NCI-H2227 (cell line): Measurements from ENCODE around the gene RGR.
A peak's percentile ranks its signal among the peaks of the same experiment; 100 is the strongest.

Source experiments
- DNase-seq: peaks from one replicate; lab custom pipeline; 2025; ENCODE audit not compliant: unreplicated experiment; lab: John Stamatoyannopoulos, UW

RGR gene

DNA sequence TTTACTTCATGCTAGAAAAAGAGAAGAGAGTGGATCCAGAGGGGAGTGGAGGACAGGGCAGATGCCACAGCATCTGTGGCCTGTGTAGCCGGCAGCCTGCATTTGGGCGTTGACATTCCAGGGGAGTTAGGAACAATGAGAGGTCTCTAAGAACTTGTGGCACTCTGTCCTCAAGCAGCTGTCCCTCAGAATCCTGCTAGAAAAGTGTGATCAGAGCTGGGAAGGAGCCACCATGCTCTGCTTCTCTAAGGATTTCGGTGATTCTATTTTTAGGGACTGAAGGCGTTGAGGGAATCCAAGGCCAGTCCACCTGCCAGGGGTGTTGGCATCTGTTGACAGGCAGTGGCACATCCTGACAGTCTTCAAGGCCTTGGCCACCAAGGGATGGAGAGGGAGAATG is 27.1 kb upstream of the RGR start:
- no peak for DNase-seq

GRCh38 chr10:84221916-84222315 is 22.9 kb upstream of the RGR start:
- no peak for DNase-seq

GRCh38 chr10:84224411-84225028 is 20.3 kb upstream of the RGR start:
- DNase-seq, result no peak

DNA sequence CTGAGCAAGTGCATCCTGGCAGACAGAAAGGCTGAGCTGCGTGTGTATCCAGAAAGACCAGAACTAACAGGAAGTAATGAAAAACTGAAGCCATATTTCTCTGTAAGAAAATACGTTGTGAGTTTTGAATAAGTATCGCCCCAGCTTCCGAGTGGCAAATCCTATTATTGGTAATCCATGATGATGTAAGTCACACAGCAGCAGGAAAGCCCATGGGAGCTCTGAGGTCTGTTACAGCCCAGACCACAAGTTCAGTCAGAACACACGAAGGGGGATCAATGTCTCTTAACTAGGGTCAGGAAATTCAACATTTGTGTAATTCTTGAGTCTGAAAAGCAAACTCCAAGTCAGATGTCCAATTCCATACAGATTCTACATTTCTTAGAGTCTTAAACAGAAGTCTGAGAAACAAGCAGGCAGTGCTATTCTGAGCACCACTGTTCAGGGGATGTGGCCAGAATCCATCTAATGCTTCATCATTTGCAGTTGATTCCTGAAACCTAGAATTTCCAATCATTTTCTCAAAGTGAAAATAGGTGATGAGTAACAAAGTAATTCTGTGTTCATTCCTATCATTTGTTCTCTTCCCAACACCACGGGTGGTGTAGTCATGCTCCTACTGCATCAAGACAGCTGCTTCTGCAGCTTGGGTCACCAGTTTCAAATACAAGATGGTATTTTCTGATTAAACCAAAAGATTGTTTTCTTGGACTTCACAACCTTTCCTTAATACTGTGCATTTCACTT is 19.3 kb upstream of the RGR start, which contains the start of gene LRIT2:
LRIT2 (minus strand) TSS at position 118 of the 747 bp plus-strand sequence; CDS start at position 94, 24 bp downstream.
- no peak for DNase-seq

DNA sequence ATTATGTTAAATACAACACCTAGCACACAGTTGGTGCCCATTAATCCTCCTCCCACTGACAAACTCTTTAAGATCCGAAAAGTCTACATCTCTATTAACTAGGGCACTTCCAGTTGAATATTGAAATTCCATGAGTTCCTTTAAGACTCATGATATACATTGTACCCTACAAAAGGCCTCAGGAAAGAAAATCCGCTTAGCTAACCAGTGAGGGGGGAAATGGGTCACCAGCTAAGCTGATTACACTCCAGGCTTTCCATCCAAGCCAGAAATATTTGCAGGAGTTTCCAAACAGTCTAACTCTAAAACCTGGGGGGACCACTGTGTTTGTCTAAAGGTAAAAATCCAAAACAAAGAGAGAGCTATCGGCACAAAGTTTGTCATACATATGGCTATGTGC is 18.2 kb upstream of the RGR start:
- no peak for DNase-seq

DNA sequence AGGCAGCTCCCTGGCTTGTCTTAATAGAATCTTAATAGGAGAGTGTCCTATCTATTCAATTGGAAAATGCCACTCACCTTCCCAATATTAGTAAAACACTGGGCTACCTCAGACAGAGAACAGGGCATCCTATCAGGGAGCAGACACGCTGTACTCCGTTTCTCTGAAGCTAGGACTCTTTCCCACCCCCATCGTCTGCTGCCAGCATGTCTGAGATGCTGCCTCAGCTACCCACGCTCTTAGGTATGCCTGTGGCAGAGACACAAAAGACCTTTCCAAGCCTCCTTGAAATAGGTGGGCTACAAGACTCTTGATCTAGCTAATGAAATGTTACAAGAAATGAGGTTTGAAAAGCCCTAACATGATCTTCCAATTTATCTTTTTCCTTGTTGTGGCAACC is 17.0 kb upstream of the RGR start:
- no peak for DNase-seq

DNA sequence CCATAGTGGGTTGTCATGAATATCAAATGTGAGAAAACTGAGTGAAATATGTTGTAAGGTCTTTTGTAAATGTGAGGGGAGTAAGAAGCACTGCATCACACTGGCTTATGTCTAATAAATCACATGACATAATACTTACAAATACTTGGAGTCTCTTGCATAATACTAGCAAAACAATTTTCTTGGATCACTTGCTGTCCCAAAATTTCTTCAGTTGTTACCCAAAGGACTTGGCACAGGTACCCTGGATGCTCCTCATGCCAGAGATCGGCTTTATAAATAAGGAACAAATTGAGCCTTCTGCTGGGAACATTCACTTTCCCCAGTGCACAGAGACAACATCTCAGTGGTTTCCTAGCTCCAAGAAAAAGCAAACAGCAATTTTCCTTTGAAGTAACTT is 14.5 kb upstream of the RGR start:
- no peak for DNase-seq

- DNase-seq, result no peak
Observed at GRCh38 chr10:84232376-84232775, 12.5 kb upstream of the RGR start.

GRCh38 chr10:84233940-84234339 is 10.9 kb upstream of the RGR start:
- no peak for DNase-seq

GRCh38 chr10:84234479-84234878 is 10.4 kb upstream of the RGR start:
- peak; percentile 31 for DNase-seq

DNA sequence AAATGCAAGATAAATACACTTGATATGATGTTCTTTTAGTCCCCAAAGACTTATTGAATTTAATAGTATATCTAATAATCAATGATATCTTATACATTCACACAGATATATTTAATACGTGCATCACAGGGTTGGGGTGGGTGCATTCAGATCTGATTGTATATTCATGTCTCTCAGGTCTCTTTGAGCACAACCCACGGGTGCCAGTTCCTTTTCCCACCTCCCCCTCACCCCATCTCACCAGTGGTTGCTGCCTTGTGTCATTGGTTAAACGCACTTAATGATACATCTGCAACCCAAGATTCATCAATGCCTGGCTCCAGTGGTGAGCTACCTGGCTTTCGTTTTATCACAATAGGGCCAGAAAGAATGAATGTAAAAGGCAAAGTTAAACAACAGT is 9.8 kb upstream of the RGR start:
- DNase-seq, result no peak

- DNase-seq, result no peak
Observed at GRCh38 chr10:84236807-84237198, 8.1 kb upstream of the RGR start.

DNA sequence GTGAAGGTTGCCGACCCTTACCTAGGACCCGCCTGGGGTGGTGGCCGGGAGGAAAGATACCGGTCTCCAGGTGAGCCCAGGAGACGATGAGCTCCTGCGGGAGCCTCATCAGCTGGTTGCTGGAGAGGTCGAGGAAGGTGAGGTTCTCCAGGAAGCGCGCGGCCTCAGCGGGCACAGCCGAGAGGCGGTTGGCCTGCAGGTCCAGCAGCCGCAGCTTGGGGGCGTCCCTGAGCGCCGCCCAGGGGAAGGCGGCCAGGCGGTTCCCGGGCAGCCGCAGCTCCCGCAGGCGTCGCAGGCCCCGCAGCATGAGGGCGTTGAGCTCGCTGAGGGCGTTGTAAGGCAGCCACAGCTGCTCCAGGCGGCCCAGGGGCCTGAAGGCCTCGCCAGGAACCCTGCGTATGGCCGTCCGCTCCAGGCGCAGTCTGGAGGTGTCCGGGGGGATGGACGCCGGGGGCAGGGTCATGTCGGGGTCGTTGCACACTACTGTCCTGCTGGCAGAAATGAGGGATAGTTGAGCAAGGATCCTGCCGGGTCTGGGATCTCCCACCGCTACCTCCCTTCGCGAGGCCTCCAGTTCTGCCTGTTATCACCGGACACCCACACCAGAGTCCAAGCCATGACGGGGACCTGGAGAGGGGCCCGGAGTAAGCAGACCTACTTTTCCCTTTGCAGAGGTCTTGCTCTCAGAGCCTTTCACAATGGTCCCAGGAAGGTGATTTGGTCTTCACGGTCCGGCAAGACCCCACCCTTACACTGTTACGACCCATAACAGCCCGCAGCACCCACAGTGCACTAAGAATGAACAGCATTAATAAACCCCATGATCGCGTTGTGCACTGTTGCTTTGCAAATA is 7.4 kb upstream of the RGR start:
- DNase-seq, result no peak

- DNase-seq, result no peak
Observed at GRCh38 chr10:84238909-84239308, 5.9 kb upstream of the RGR start.

- DNase-seq, result no peak
Observed at GRCh38 chr10:84241185-84241790, 3.6 kb upstream of the RGR start, which contains the start of gene LRIT1. TSS of gene LRIT1 (minus strand) at chr10:84241546. CDS start at chr10:84241439, 107 bp downstream.

DNA sequence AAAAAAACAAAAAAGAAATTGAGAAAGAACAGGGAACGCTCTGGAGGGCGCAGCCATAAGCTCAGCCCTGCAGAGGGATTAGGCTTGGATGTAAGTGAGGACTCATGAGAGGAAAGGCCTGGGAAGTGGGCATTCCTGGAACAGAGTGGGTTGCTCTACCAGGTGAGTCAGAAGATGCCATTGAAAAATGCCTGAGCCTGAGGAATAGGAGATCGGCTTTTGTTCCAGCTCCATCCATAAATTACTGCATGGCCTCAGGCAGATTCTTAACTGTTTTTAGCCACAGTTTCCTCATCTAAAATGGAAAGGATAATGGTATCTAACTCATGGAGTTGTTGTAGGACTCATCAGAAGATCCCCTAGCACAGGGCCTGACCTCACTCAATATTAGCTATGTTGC is 1.1 kb upstream of the RGR start:
- DNase-seq, result no peak

DNA sequence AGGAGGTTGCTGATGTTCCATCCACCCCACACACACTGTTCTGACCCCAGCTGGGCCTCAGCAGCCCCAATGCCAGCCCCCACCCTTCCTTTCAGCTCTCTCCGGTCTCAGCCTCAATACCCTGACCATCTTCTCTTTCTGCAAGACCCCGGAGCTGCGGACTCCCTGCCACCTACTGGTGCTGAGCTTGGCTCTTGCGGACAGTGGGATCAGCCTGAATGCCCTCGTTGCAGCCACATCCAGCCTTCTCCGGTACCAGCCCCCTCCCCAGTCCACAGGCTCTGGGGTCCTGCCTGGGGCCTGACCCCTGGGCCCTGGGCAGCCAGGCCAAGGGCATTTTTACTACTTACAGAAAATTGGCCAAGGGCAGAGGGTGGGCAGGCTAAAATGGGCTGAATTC is 2.6 kb downstream of the RGR start:
- DNase-seq, result no peak

GRCh38 chr10:84248794-84249193 is 3.9 kb downstream of the RGR start:
- DNase-seq, result no peak

DNA sequence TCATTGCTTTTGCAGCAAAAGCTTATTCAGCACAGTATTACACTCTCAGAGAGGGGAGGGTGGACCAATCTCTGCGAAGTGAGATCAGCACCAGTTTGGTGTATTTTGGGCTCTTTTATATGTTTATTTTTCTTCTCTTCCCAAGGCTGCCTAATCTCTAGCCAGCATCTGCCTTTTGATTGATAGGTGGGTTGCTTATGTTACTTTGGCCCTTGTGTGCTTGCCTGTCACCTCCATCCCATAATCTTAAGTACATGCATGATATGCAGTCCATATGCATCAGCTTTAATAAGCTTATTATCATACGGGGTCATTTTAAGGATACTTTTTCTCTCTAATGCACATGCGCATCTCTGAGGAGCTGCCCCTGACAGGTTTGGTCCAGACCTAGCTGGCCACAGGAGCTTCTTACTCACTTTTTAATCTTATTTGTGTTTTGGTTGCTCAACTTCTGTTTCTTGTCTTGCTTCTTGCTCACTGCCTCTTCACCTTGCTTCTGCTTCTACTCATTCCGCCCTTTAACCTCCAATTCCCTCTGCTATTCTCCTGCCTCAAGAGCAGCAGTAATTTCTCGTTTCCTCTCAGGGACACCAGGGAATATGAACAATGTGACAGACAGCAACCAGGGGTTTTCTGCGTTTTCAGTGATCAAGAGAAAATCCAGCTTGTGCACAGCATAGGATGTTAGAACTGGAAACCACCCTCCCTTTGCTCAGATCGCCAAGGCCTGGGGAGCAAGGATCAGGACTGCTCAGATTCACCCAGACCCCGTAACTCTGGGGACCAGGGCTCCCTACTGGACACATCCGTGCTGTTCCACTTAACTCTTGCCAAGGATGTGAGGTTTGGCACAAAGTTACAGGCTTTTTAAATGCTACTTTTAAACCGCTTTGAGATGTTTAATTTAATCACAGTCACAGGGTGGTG is 10.0 kb downstream of the RGR start:
- no peak for DNase-seq
